ENCODE results near the gene MTIF3.
"Not testable (repeated sequence)": the region's sequence is repeated elsewhere in the genome, so short reads cannot be mapped to it uniquely, and the experiment has no call there.

Gene MTIF3

DNA sequence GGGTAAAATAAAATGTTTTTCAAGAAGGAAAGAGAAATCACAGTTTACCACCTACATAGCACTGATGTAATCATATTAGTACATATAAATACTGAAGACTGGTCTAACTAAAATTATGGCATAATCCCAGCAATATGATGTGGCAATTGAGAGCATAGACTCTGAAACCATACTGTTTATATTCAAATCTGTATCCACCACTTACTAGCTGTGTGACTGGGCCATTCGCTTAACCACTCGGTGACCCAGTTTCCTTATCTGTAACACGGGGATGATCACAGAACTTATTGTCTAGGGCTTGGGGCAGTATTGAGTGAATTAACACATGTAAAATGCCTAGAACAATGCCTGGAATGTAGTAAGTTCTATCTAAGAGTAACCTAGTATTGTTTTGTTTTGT lies 39.0 kb downstream of the MTIF3 start:
- FAIRE-seq, result no peak

DNA sequence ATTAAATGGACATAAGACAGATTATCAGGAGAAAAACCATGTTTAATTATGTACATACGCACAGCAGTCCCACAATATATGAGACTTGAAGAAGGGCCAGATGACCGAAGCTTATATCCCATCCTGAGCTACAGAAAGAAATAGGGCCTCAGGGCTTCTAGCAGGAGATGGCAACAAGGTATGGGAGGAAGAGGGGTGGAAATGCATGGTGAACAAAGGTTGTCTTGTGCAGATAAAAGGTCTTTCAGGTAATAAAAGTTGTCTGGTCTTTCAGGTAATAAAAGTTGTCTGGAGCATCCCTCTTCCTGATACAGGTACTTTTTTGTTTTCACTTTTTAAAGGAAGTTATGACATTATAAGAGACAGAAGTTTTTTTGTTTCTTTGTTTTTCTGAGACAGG lies 41.4 kb downstream of the MTIF3 start:
- no peak for FAIRE-seq

DNA sequence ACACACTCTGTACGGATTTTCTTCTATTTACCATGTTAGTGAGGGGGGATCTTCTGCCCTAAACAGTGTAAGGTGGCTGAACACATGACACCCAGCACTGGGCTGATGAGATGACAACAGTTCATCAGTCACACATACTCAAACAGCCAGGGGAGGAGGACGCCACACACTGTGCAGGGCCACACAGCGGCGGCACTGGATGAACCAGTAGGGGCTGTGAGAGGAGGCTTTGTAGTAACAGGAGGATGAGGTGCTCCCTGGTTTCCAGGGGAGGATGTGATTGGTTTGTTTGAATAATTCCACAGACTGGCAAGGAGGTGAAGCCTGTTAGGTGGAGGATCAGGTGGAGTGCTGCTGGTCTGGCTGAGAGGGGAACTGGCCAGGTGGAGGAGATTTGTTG lies 42.3 kb downstream of the MTIF3 start:
- FAIRE-seq, result no peak

DNA sequence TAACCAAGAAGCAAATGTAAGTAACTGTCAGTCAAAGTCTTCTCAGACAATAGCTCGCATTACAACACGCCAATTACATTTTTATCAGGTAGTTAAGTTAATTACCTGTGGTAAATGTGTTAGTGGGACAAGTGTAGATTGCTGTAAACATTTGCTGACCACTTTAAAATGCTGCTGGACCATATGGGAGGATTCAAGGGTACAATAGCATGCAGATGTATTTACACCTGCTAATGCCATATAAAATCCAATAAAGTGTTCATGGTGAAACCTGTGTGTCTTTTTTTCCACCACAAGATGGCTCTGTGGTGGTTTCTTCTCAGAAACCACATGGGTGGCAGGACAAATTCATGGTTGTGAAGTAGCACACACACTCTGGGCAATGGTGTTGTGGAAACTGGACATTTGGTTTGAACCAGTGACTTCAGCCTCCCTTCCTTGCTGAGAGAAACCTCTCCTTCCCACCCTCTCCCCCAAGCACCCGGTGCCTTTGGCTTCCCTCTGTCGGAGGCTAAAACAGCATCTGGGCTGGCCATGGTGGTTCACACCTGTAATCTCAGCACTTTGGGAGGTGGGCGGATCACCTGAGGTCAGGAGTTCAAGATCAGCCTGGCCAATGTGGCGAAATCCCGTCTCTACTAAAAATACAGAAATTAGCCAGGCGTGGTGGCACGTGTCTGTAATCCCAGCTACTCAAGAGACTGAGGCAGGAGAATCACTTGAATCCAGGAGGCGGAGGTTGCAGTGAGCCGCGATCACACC lies 44.0 kb downstream of the MTIF3 start:
- FAIRE-seq, result peak; percentile 45

DNA sequence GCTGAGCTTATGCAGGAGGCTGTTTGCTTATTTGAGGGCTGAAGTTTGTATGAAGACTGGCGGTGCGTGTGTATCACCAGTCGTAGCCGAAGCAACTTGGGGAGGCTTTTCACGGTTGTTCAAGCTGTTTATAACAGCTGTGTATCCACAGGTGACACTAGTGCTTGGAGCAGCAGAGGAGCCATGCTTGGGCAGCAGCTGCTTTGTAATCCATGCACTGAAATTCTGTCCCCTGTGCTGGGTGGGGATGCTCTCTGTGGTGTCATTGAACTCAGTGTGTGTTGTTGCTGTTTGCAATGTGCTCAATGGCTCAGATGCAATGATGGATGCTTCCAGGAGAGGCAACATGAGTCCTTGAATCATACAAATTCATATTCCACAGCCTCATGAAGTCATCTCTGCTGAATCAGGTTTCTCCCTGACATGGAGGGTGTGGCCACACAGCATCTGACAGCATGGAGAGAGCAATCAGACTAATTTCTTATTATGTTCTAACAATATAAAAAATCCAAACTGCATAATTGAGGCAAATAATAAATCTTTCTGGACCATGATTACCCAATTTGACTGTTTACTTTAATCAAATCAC lies 44.7 kb downstream of the MTIF3 start:
- no peak for FAIRE-seq

DNA sequence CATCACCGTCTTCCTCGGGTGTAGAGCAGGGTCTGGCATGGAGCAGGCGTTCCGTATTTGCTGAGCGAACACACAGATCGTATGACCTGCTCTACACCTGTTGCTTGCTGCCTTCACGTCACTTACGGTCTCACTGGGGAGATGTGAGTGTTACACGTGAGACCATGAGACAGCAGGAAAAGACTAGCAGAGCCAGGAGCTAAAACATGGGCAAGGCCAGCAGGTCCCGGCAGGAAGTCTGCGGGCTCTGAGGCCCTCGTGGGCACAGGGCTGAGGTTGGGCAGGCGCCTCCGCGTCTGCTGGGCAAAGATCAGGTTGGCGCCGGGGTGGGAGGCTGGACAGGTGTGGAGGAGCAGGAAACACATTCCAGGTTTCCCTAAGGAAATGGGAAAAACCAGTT lies 45.7 kb downstream of the MTIF3 start:
- FAIRE-seq, result no peak

DNA sequence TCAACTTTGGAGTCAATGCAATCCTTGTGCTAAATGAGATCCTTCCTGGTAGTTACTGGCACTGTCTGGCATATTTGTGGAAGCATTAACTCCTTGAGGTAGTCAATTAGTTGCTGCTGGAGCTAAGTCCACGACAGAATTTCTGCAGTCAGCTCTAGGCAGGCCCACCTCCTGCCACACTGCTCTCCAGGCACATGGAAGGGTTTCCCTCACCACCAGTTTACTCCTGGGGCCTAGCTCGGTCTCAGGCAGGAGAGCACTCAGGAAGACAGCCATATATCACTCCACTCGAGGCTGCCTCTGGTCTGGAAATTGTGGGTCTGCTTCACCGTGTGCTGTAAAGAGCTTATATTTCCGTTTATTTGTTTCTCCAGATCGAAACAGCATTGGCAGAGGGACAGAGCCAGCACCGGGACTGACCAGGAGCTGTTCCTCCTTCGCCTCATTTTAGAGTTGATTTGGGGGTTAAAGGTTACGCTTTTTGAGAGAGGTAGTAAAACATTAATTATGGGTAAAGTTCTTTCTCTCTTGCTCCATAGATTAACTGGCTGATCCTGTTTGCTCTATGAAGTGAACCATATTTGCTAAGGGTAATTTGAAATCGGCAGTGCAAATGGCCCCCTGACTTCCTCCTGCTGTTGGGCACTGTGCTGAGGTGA lies 46.5 kb downstream of the MTIF3 start:
- FAIRE-seq, result no peak

DNA sequence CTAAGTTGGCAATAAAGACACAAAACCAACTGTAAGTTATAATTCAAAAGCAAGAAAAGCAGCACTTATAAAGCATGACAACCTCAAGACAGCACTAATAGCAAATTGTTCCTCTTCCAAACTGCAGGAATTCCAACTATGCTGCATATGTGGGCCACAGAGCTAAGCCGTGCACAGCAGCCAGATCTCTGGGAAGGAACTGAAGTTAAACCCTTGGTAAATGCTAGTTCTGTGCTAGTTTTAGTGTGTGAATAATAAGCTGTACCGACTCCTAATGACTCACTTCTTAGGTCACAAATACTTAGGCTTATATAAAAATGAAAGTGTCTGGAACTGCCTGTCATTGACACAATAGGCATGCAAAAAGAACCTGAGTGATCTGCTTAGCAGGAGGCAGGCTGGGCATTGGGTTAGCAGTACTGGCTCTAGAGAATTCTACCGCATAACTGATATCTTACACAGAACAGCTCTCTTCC lies 47.1 kb downstream of the MTIF3 start:
- FAIRE-seq, result no peak

DNA sequence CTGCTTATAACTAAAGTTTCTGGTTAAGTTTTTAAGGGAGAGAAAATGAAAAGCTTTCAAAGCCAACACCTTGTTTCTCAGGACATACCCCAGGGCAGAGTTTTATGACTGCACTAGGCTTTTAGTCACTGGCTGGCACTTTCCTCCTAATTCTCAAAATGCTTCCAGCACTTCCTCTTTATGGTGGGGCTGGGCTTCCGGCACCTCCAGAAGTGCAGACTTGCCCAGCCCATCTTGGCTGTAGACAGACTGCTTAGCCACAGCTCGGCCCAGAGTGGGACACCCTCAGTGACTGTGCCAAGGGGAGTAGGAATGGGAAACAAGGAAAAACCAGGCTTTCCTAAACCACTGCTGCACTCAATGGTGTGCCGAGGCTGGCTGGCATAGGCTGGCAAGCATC lies 49.2 kb downstream of the MTIF3 start:
- no peak for FAIRE-seq

DNA sequence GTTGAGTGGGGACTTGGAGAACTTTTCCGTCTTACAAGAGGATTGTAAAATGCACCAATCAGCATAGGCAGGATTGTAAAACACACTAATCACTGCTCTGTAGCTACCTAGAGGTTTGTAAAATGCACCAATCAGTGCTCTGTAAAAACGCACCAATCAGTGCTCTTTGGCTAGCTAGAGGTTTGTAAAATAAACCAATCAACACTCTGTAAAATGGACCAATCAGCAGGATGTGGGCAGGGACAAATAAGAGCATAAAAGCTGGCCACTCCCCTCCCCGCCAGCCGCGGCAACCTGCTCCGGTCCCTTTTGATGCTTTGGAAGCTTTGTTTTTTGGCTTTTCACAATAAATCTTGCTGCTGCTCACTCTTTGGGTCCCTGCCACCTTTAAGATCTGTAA lies 50.0 kb downstream of the MTIF3 start:
- FAIRE-seq, result not testable (repeated sequence)

DNA sequence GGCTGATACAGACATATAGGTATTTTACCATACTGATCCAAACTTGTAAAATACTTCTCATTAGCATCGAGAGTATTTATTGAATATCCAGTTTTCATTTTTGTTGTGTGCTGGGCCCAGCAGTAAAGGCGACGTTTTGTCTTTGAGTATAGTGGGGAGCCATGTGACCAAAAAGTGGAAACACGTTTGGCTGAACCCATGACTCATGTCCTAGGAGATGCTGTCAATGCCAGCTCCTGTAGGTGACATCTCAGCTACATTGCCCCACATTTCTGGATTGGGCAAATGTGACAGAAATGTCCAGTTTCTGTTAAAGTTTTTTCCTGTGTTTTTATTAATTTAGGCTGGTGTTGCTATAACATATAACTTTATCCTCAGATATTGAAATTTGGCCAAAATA lies 52.0 kb downstream of the MTIF3 start:
- FAIRE-seq, result no peak

DNA sequence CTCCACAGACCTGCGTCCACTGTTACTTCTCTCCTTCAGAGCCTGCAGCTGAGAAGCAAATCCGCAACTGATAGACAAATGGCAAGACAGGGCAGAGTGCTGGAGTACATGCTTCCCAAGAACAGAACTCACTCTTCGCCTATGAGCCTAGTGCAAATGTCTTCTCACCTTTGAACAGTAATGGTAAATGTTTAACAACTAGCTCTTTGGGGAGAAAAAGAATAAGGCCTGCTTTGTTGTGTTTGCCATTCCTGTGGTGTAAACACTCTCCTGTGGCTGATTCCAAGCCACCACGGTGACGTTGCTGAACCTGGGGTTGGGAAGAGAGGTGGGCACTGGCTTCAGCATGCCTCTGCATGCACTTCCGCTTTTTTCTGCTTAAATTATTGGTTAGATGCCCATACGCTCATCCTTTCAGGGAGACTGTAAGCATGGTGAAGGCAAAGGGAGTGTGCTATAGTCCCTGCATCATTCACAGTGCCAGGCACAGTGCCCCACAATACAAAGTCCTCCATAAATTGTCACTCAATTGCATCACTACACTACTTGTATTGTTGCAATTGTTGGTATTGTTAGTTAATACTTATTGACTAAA lies 54.0 kb downstream of the MTIF3 start:
- FAIRE-seq, result no peak

DNA sequence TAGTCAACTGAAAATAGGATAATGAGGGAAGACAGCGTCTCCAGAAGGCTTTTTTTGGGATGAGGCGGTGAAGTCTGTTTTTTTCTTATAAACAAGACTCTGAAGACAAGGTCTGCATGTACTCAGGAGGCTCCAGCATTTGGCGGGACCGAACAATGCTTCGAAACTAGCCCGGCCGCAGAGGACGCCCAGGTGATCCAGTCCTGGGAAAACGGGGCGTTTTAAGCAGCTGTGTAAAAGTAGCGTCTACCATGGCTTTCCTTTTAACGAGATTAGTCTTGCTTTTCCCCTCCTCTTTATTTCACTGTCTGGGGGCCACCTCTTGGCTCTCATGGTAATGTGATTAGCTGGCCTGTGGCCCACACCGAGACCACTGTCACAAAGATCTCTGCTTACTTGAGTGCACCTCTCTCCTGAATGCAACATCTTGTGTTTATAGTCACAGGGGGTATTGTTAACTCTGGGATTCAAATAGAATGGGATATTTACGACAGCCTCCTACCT lies 55.3 kb downstream of the MTIF3 start:
- no peak for FAIRE-seq

DNA sequence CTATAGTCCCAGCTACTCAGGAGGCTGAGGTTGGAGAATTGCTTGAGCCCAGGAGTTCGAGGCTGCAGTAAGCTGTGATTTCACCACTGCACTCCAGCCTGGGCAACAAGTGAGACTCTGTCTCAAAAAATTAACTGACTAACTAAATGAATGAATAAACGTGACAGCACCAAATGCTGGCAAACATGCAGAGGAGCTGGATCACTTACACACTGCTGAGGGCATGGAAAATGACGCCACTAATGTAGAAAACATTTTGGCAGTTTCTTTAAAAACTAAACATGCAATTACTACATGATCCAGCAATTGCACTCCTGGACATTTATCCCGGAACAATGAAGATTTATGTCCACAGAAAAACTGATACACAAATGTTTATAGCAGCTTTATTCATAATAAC lies 57.3 kb downstream of the MTIF3 start:
- no peak for FAIRE-seq

DNA sequence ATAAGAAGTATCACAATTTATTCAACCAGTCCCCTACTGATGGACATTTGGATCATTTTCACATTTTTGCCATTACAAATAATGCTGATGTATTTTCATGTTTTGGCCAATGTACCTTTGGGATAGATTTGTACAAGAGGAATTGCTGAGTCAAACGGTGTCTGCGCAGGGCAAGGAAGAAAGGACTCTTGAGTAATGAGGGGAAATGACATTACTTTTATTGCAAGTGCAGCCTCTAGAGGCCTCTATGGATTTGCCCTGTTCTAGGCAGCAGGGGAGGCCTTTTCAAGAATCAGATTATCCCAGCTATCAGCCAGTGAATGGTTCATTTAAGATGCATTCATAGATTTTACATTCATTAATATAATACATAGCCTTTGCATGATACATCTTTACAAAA lies 58.9 kb downstream of the MTIF3 start:
- no peak for FAIRE-seq

DNA sequence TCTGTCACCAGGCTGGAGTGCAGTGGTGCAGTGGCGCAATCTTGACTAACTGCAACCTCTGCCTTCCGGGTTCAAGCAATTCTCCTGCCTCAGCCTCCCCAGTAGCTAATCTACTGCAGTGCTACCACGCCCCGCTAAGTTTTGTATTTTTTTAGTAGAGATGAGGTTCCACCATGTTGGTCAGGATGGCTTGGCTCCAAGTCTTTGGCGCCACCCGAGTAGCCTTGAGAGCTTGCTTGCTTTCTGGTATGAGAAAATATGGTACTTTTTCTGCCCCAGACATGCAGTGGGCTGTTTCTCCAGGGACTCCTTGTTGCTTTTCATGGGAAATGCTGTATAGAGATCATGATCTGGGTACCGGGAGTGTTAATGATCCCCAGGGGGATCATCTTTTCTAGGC lies 60.5 kb downstream of the MTIF3 start:
- FAIRE-seq, result no peak

DNA sequence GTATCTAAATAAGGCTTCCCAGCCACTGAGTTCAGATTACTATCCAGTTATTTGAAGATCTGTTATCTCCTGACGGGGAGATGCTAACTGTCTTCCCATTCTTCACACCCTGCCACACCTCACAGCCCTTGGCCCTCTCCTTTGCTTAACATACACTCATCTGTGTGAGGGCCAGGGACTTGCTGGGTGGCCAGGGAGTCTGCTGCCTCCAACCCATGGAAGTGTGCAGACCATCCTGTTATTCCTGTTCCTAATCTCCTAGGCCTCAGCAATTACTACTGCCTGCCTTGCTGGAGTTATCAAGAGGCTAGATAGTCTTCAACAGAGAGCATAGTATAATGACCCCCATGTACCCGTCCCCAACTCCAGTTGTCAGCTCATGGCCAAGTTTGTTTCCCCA lies 62.1 kb downstream of the MTIF3 start:
- no peak for FAIRE-seq

Measured in TTC549 (cell line).